ENCODE measurements around the gene FOXK2.
"Not testable (repeated sequence)": the region's sequence is repeated elsewhere in the genome, so short reads cannot be mapped to it uniquely, and the experiment has no call there.

FOXK2 gene

DNA sequence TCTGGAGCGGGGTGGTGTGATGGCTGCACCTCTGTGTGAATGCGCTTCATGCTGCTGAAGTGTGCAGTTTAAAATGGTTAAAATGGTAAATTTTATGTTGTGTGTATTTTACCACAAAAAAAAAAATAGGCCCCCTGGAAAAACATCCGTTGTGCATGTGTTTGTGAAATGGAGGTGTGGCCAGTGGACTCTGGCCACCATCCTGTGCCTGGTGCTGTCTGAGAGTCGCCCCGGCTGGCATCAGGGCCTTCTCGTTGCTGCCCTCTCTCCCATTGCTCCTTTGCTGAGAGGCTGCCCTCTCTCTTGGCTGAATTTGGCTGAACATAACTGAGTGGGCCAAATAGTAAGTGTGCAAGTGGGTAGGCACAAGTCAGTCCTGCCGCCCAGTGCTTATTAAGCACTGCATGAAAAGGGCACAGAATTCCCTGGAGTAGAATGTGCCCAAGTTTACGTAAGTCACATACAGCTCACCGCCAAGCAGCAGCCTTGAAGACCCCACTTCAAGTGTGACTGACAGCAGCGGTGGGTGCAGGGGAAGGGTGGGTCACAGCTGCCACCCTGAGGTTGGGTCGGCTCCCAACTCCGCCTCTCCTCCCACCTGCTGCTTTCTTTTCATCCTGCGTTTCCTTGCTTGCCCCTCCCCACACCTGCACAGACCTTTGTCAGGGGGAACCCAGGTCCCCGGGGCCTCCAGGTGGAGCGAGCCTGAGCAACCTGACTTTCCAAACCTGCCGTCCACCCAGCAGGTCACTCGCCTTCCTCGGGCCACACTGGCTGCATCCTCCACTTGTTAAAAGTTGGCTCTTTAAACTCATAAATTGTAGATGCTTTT lies 46.8 kb downstream of the FOXK2 start:
- TF ChIP-seq, protein P1, sequence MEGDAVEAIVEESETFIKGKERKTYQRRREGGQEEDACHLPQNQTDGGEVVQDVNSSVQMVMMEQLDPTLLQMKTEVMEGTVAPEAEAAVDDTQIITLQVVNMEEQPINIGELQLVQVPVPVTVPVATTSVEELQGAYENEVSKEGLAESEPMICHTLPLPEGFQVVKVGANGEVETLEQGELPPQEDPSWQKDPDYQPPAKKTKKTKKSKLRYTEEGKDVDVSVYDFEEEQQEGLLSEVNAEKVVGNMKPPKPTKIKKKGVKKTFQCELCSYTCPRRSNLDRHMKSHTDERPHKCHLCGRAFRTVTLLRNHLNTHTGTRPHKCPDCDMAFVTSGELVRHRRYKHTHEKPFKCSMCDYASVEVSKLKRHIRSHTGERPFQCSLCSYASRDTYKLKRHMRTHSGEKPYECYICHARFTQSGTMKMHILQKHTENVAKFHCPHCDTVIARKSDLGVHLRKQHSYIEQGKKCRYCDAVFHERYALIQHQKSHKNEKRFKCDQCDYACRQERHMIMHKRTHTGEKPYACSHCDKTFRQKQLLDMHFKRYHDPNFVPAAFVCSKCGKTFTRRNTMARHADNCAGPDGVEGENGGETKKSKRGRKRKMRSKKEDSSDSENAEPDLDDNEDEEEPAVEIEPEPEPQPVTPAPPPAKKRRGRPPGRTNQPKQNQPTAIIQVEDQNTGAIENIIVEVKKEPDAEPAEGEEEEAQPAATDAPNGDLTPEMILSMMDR (IDR thresholded peaks at IDR 0.05; ENCODE audit: insufficient read depth, low read depth, low read length, missing control alignments) = no peak
- H3K4me3 ChIP-seq (ENCODE audit: low read depth, low read length) = no peak overlapping the region
- no peak for DNase-seq (ENCODE audit: low read depth)

GRCh38 chr17:82567286-82567685 lies 47.8 kb downstream of the FOXK2 start:
- no peak overlapping the region for H3K4me3 ChIP-seq (ENCODE audit: low read depth, low read length)
- no peak for DNase-seq (ENCODE audit: low read depth)
- TF ChIP-seq, protein P1 (IDR thresholded peaks at IDR 0.05; ENCODE audit: insufficient read depth, low read depth, low read length, missing control alignments) = no peak

GRCh38 chr17:82568997-82569393 lies 49.5 kb downstream of the FOXK2 start:
- TF ChIP-seq, protein P1 (IDR thresholded peaks at IDR 0.05; ENCODE audit: insufficient read depth, low read depth, low read length, missing control alignments) = no peak
- no peak for DNase-seq (ENCODE audit: low read depth)
- H3K4me3 ChIP-seq (ENCODE audit: low read depth, low read length) = no peak overlapping the region

DNA sequence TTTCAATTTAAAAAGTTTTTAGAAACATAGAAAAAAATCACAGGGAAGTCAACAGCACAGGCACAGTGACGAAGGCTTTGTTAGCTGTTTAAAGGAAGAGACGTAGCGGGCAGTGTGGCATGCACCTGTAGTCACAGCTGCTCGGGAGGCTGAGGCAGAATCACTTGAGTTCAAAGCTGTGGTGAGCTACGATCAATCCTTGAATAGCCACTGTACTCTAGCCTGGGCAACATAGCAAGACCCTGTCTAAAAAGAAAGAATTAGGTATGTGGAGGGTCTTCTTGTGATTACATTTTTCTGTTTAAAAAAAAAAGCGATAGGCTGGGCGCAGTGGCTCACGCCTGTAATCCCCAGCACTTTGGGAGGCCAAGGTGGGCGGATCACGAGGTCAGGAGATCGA lies 50.1 kb downstream of the FOXK2 start:
- no peak for DNase-seq (ENCODE audit: low read depth)
- no peak overlapping the region for H3K4me3 ChIP-seq (ENCODE audit: low read depth, low read length)
- TF ChIP-seq, protein P1 (IDR thresholded peaks at IDR 0.05; ENCODE audit: insufficient read depth, low read depth, low read length, missing control alignments) = no peak

- DNase-seq (ENCODE audit: low read depth) = no peak
- TF ChIP-seq, protein P1 (IDR thresholded peaks at IDR 0.05; ENCODE audit: insufficient read depth, low read depth, low read length, missing control alignments) = no peak
- H3K4me3 ChIP-seq (ENCODE audit: low read depth, low read length) = no peak overlapping the region
Measured at GRCh38 chr17:82570277-82570676, 50.7 kb downstream of the FOXK2 start.

DNA sequence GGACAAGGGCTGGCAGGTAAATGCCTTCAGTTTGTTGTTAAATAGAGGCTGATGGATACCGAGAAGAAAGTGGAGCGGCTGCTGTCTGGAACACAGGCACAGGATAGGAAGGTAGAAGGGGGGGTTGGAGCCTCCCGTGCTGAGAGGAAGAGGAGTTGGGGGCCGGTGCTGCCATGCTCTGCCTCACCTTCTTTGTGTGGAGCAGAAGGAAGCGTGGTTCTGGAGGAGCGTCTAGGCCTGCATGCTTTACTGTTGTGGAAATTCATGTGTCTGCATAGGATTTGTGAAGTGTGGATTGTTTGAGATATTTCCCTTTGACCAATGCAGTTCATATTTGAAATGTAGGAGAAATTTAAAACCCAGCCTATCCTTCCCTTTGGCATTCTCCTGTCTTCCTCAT lies 52.3 kb downstream of the FOXK2 start:
- DNase-seq (ENCODE audit: low read depth) = no peak
- TF ChIP-seq, protein P1 (IDR thresholded peaks at IDR 0.05; ENCODE audit: insufficient read depth, low read depth, low read length, missing control alignments) = no peak
- no peak overlapping the region for H3K4me3 ChIP-seq (ENCODE audit: low read depth, low read length)

GRCh38 chr17:82574041-82574440 lies 54.5 kb downstream of the FOXK2 start:
- TF ChIP-seq, protein P1 (IDR thresholded peaks at IDR 0.05; ENCODE audit: insufficient read depth, low read depth, low read length, missing control alignments) = no peak
- no peak for DNase-seq (ENCODE audit: low read depth)
- H3K4me3 ChIP-seq (ENCODE audit: low read depth, low read length) = no peak overlapping the region

DNA sequence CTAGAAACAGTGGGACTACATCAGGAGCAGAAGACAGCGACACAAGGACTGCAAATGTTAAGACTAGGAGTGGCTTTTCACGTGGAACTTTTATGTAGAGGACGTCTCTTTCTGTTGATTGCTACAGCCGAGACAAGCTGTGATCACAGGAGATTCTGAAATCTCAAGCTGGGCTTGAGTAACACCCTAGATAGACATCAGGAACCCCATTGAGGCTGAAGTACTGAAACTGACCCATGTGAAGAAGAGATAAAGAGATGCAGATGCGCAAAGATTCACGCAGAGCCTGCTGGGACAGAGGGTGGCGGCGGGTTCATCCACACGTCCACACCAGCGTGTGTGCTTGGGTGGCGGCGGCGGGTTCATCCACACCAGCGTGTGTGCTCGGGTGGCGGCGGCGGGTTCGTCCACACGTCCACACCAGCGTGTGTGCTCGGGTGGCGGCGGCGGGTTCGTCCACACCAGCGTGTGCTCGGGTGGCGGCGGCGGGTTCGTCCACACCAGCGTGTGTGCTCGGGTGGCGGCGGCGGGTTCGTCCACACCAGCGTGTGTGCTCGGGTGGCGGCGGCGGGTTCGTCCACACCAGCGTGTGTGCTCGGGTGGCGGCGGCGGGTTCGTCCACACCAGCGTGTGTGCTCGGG lies 56.2 kb downstream of the FOXK2 start:
- not testable (repeated sequence) for DNase-seq (ENCODE audit: low read depth); H3K4me3 ChIP-seq (ENCODE audit: low read depth, low read length)
